ENCODE measurements around the gene BRWD1.

Gene BRWD1

GRCh38 chr21:39142972-39143371 is 170.5 kb downstream of the BRWD1 start:
- no peak overlapping the region for H3K27ac ChIP-seq (ENCODE audit: low read depth, low read length, poor library complexity, severe bottlenecking)
- H3K4me2 ChIP-seq (ENCODE audit: low read length): no peak overlapping the region
- TF ChIP-seq, protein P1, sequence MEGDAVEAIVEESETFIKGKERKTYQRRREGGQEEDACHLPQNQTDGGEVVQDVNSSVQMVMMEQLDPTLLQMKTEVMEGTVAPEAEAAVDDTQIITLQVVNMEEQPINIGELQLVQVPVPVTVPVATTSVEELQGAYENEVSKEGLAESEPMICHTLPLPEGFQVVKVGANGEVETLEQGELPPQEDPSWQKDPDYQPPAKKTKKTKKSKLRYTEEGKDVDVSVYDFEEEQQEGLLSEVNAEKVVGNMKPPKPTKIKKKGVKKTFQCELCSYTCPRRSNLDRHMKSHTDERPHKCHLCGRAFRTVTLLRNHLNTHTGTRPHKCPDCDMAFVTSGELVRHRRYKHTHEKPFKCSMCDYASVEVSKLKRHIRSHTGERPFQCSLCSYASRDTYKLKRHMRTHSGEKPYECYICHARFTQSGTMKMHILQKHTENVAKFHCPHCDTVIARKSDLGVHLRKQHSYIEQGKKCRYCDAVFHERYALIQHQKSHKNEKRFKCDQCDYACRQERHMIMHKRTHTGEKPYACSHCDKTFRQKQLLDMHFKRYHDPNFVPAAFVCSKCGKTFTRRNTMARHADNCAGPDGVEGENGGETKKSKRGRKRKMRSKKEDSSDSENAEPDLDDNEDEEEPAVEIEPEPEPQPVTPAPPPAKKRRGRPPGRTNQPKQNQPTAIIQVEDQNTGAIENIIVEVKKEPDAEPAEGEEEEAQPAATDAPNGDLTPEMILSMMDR (IDR thresholded peaks at IDR 0.05; ENCODE audit: low read length): no peak
- no peaks in the 10 kb centered on the region for H3K27me3 ChIP-seq (ENCODE audit: insufficient read depth, low read length)
- no peak overlapping the region for H2AFZ ChIP-seq (ENCODE audit: low read length)
- H3K9ac ChIP-seq (ENCODE audit: low read length): no peak overlapping the region
- no peaks in the 10 kb centered on the region for H3F3A ChIP-seq (ENCODE audit: insufficient read depth, low read length)
- H3K9me3 ChIP-seq (ENCODE audit: low read length): peaks cover 8% of the 10 kb centered on the region
- H3K9me2 ChIP-seq (ENCODE audit: low read depth, low read length): no peaks in the 10 kb centered on the region
- no peaks in the 10 kb centered on the region for H4K20me1 ChIP-seq (ENCODE audit: insufficient read depth, low read length)
- H3K79me2 ChIP-seq (ENCODE audit: insufficient read depth, low read length): no peaks in the 10 kb centered on the region
- no peaks in the 10 kb centered on the region; the same call in 1 of the 2 replicates for H3K36me3 ChIP-seq (ENCODE audit: insufficient read depth, low read length)
- H3K4me3 ChIP-seq (ENCODE audit: low read depth, low read length, poor library complexity, severe bottlenecking): no peak overlapping the region
- no peaks in the 10 kb centered on the region for H3K4me1 ChIP-seq (ENCODE audit: insufficient read depth, low read length, severe bottlenecking)

DNA sequence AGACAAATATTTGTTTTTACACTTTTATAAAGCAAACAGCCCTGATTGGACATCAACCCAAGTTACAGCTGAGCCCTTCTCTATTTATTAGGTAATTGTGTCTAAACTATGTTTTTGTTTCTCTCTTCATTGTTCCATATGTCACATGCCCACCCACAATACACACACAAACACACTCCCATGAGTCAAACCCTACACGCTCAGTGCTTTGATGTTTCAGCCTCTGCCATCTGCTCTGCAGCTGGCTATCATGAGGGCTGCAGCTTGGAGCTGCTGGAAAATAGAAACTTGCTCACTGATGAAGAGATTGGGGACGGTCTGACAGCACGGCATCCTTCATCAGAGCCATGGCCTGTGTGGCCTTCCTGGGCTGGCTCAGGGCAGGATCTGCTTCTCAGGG is 171.9 kb downstream of the BRWD1 start:
- H4K20me1 ChIP-seq (ENCODE audit: insufficient read depth, low read length): no peaks in the 10 kb centered on the region
- no peak for TF ChIP-seq EZH2 (IDR thresholded peaks at IDR 0.05; ENCODE audit: borderline replicate concordance, low read length)
- TF ChIP-seq, protein P1 (IDR thresholded peaks at IDR 0.05; ENCODE audit: low read length): no peak
- no peaks in the 10 kb centered on the region for H3K9me2 ChIP-seq (ENCODE audit: low read depth, low read length)

GRCh38 chr21:39137248-39138178 is 175.9 kb downstream of the BRWD1 start:
- Histone ChIP-seq H3K27ac (ENCODE audit: low read depth, low read length, poor library complexity, severe bottlenecking) (no peak overlapping the region), H3K4me1 (ENCODE audit: insufficient read depth, low read length, severe bottlenecking) (no peaks in the 10 kb centered on the region), H3K9ac (ENCODE audit: low read length) (no peak overlapping the region), H3K4me3 (ENCODE audit: low read depth, low read length, poor library complexity, severe bottlenecking) (no peak overlapping the region), H3K27me3 (ENCODE audit: insufficient read depth, low read length) (no peaks in the 10 kb centered on the region), H2AFZ (ENCODE audit: low read length) (no peak overlapping the region), H3K4me2 (ENCODE audit: low read length) (no peak overlapping the region), H3K36me3 (ENCODE audit: insufficient read depth, low read length) (no peaks in the 10 kb centered on the region), H3K9me2 (ENCODE audit: low read depth, low read length) (no peaks in the 10 kb centered on the region), H3K9me3 (ENCODE audit: low read length) (no peaks in the 10 kb centered on the region), H3K79me2 (ENCODE audit: insufficient read depth, low read length) (no peaks in the 10 kb centered on the region), H3F3A (ENCODE audit: insufficient read depth, low read length) (no peaks in the 10 kb centered on the region), H4K20me1 (ENCODE audit: insufficient read depth, low read length) (no peaks in the 10 kb centered on the region)
- no peak for TF ChIP-seq EZH2 (IDR thresholded peaks at IDR 0.05; ENCODE audit: borderline replicate concordance, low read length)
- TF ChIP-seq, protein P1 (IDR thresholded peaks at IDR 0.05; ENCODE audit: low read length): no peak

More for the DNA sequence above, 171.9 kb downstream of the BRWD1 start:
- no peak overlapping the region for H2AFZ ChIP-seq (ENCODE audit: low read length)
- H3K9me3 ChIP-seq (ENCODE audit: low read length): peaks cover 8% of the 10 kb centered on the region
- no peaks in the 10 kb centered on the region for H3F3A ChIP-seq (ENCODE audit: insufficient read depth, low read length)
- no peak overlapping the region for H3K4me2 ChIP-seq (ENCODE audit: low read length)
- no peaks in the 10 kb centered on the region; the same call in 1 of the 2 replicates for H3K36me3 ChIP-seq (ENCODE audit: insufficient read depth, low read length)
- H3K4me3 ChIP-seq (ENCODE audit: low read depth, low read length, poor library complexity, severe bottlenecking): no peak overlapping the region
- H3K27ac ChIP-seq (ENCODE audit: low read depth, low read length, poor library complexity, severe bottlenecking): no peak overlapping the region
- no peak overlapping the region for H3K9ac ChIP-seq (ENCODE audit: low read length)
- H3K27me3 ChIP-seq (ENCODE audit: insufficient read depth, low read length): no peaks in the 10 kb centered on the region
- H3K79me2 ChIP-seq (ENCODE audit: insufficient read depth, low read length): no peaks in the 10 kb centered on the region
- H3K4me1 ChIP-seq (ENCODE audit: insufficient read depth, low read length, severe bottlenecking): no peaks in the 10 kb centered on the region

Measured in OCI-LY1 (cell line).